HG03060 (cell line): ENCODE results near the gene UGT1A6.
"Not testable (repeated sequence)": the region's sequence is repeated elsewhere in the genome, so short reads cannot be mapped to it uniquely, and the experiment has no call there.

Experiments
- ATAC-seq: cut with Tn5 transposase; IDR thresholded peaks from one replicate; pipeline ENCODE4 v1.9.1; 2021; ENCODE audit warnings: low read depth, moderate number of reproducible peaks; ENCODE audit not compliant: unreplicated experiment

UGT1A6 gene

DNA sequence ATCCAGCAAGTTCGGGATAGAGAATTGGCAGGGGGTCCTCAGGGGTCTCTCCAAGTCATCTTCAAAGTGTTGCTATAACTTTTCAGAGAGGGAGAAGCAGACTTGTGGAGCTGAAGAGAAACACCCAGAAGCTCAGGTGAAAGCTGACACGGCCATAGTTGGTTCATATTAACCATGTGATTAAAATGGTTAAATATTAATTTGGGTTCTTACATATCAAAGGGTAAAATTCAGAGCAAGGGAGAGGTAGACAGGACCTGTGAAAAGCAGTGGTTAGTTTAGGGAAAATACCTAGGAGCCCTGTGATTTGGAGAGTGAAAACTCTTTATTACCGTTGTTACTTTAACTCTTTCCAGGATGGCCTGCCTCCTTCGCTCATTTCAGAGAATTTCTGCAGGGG lies at the start of gene UGT1A6:
TSS of gene UGT1A6 (plus strand) at position 243 of the 400 bp plus-strand sequence. CDS start at position 358, 115 bp downstream.
- no peak for ATAC-seq

DNA sequence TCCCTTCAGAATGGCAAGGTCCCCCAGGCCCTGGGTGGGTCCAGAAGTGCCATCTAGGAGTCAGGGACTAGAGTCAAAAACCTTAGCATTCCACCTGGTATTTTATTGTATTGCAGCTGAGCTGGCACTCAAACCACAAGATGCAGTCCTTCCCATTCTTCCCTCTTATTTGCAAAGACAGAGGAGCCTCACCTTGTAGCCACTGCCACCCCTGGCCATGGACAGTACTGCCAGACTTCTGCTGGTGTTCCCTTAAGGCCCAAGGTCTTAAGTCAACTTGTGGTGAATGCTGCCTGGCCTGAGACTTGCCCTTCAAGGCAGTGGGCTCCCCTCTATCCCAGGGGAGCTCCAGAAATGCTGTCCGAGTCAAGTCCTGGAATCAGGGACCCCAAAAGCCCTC lies 49.6 kb upstream of the UGT1A6 start:
- no peak for ATAC-seq

DNA sequence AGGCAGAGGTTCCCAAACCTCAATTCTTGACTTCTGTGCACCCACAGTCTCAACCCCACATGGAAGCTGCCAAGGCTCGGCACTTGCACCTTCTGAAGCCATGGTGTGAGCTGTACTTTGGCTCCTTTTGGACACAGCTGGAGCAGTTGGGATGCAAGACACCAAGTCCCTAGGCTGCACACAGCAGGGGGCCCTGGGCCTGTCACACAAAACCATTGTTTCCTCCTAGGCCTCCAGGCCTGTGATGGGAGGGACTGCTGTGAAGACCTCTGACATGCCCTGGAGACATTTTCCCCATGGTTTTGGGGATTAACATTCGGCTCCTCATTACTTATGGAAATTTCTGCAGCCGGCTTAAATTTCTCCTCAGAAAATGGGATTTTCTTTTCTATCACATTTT lies 46.7 kb upstream of the UGT1A6 start:
- not testable (repeated sequence) for ATAC-seq

DNA sequence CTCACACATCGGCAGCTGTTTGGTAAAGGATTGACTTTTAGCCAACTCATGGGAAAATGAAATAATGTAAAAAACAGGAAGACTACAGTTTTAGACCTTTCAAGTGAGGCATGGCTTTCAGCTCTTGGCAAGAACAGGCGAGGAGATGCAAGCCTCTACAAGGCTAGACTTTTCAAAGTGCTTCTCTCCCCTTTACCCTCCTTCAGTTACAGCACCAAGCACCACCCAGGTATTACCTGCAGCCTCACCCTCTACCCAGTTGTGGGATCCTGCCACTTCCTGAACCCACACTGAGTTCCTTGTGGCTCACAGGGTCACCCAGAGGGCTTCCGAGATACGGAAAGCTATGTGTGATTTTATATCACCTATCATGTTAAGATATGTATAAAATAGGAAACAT lies 41.7 kb upstream of the UGT1A6 start:
- no peak for ATAC-seq

DNA sequence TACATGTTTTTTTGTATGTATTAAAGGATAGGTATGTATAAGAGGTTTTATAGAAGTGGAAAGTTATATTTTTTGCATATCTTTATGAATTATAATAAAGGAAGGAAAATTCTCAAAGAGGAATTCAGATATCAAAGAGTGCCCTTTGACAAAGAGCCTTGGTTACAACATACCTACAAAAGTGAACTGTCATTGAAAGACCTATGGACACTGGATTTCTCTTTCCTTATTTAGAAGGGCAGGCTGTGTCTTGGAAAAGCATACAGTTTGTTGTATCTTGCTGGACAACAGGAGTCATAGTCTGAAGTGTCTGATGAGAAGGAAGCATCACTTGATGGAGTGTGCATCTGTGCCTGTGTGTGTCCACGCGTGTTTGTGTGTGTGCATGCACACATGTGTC lies 41.3 kb upstream of the UGT1A6 start:
- ATAC-seq, result no peak

DNA sequence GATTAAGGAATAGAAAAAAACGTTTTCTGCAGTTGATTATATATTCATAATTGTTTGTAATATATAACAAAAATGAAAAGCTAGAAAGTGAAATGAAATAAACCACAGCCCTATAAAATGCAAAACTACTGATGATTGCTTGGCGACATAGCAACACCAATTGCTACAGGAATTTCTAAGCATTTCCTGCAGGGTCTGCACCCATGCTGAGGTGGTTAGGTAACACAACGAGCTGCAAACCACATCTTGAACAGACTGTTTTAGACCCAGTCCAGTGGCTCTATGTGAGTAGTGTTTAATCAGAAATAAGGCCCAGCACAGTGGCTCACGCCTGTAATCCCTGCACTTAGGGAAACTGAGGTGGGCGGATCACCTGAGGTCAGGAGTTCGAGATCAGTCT lies 38.2 kb upstream of the UGT1A6 start:
- no peak for ATAC-seq

DNA sequence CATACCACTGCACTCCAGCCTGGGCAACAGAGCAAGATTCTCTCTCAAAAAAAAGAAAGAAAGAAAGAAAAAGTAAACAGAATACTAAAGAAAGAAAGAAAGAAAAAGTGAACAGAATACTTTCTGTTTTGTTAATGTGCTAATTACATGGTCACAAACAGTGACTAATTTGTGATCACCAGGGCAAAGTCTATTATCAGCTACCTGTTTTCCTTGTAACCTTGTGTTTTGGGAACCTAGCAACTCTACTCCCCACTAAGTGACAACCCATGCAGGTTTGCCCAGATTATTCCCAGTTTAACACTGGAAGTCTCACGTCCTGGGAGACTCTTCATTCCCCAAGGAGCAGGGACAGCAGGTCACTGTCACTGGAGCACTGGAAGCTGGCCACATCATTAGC lies 37.6 kb upstream of the UGT1A6 start:
- no peak for ATAC-seq

DNA sequence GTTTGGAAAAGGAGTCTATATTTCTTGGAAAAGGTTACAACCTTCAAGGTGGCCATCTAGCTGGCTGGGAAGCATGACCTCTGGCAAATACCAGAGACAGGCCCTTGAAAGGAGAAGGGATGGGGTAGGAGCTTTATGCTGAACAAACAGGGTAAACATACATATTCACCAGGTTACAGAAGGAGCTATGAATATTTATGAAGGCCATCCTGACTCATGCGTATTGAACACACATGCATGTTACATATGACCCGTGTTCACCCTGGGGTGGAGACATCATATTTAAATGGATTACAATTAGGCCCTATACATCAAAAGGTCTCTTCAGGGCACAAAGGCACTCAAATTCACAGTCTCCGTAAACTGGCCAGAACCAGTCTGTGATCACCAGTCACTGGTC lies 36.7 kb upstream of the UGT1A6 start:
- not testable (repeated sequence) for ATAC-seq

DNA sequence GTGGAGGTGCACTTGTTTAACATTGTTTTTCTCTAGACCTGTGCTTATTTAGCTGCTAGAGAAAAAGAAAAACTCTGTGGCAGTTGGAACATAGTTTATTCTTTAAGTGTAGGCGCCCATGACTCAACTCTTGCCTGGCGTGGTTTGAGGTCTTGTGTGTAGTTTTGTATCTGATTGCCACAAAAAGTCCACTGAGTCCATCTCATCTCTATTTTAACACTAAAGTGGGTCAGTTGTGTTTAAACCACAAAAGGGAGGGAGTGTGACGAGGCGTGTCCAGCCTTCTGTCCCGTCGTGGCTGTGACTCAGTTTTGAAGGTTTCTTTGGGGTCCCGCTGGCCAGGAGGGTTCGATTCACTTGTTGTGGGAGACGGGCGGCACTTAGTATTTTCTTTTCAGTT lies 36.2 kb upstream of the UGT1A6 start:
- ATAC-seq, result no peak

DNA sequence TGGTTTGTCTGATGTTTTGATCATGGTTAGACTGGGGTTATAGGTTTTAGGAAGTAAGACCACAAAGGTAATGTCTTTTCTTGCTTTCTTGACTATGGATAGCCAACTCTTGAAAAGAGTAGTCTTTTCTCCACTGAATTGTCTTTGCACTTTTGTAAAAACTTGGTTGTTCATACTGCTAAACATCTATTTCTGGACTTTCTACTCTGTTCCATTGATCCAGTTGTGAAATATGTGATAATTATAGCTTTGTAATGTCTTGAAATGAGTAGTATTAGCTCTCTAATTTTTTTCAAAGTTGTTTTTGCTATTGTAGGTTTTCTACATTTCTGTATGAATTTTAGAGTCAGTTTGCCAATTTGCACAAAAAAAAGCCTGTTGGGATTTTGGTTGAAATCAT lies 34.1 kb upstream of the UGT1A6 start:
- ATAC-seq, result no peak

DNA sequence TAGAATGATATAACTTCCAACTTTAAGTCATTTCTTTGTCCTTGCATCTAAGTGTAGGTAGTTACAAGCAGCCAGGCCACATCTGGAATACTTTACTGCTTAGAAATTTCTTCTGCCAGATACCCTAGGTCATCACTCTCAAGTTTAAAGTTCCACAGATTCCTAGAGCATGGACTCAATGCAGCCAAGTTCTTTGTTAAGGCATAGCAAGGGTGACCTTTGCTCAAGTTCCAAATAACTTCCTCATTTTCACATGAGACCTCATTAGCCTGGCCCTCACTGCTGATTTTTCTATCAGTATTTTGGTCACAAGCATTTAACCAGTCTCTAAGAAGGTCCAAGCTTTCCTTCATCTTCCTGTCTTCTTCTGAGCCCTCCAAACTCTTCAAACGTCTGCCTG lies 28.8 kb upstream of the UGT1A6 start:
- no peak for ATAC-seq

DNA sequence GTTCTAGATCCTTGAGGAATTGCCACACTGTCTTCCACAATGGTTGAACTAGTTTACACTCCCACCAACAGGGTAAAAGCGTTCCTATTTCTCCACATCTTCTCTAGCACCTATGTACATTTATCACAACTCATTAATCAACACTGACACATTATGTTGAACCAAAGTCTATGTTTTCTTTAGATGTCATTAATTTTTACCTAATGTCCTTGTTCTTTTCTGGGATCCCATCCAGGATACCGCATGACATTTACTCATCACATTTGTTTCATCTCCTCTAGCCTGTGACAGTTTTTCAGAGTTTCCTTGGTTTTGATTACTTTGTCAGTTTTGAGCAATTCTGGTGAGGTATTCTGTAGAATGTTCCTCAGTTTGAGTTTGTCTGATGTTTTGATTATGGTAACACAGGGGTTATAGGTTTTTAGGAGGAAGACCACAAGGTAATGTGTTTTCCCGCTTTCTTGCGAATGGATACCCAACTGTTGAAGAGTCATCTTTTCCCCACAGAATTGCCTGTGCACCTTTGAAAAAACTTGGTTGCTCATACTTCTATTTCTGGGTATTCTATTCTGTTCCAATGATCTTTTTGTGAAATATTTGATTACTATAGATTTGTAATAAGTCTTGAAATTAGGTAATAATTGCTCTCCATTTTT lies 24.0 kb upstream of the UGT1A6 start:
- ATAC-seq, result no peak

DNA sequence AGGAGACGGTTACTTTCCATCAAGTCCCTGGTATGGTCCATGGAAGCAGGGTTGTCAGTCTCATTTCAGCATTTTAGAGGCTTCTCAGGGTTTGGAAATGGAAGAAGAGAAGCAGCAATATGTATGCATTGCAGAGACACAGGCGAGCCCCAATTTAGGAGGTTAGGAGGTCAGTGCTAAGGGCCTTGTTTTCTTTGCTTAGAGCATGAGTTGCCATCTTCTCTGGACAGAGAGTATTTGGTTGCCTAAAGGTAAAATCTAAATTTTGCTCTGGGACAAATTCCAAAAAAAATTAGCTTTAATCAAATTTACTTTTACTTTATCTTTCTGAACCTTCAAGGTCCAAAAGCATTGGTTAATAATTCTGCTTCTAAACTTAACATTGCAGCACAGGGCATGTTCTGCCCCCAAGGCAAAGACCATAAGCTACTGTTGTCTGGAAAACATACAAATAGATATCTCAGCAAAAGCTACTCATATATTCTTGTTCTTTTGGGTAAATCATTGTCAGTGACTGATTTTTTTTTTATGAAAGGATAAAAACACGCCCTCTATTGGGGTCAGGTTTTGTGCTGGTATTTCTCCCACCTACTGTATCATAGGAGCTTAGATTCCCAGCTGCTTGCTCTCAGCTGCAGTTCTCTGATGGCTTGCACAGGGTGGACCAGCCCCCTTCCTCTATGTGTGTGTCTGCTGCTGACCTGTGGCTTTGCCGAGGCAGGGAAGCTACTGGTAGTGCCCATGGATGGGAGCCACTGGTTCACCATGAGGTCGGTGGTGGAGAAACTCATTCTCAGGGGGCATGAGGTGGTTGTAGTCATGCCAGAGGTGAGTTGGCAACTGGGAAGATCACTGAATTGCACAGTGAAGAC lies 21.2 kb upstream of the UGT1A6 start, which contains the start of gene UGT1A9:
TSS of gene UGT1A9 (plus strand) at position 609 of the 872 bp plus-strand sequence. CDS start at position 646, 37 bp downstream.
- ATAC-seq, result no peak

DNA sequence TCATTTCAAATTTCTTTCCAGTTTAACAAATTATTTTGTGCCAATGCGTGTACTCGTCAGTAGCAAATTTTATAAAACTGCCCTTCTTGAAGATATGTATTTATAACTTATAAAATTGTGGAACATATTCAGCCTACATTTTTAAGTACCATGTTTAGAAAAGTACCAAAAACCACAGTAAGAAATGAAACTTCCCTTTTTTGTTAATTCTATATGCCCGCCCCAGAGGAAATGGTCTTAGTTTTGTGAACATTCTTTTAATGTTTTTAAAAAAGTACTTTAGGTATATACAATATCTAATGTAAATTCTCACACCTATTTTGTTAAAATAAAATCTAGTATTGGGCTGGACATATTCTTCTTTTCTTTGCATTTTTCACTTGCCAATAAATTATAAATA lies 19.8 kb upstream of the UGT1A6 start:
- ATAC-seq, result no peak

DNA sequence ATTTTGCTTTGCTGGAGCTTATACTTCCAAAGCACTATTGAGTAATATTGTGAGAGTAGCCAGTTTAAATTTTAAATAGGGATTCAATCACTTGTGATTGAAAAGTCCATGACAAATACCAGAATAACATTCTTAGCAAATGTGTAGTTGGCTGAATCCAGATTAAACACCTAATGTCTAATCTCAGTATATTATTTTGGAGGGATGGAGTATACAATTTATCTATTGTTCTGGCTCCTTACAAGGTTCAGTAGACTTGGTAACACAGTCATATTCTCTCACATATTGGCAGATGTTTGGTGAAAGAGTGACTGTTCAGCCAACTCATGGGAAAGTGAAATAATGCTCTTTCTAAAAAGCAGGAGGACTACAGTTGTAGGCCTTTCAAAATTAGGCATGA lies 18.8 kb upstream of the UGT1A6 start:
- ATAC-seq, result no peak

DNA sequence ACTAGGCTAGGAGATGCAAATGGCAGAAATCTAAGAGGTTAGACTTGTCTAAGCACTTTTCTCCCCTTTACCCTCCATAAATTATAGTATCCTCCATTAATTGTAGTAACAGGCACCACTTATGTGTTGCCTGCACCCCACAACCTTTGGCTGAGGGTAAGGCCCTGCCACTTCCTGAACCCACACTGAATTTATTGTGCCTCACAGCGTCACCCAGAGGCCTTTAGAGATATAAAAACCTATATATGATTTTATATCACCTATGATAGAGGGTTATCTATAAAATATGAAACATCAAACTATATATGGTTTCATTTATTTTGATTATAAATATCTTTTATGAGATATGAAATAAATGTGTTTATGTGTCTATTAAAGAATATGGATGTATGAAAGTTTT lies 18.4 kb upstream of the UGT1A6 start:
- ATAC-seq, result no peak

DNA sequence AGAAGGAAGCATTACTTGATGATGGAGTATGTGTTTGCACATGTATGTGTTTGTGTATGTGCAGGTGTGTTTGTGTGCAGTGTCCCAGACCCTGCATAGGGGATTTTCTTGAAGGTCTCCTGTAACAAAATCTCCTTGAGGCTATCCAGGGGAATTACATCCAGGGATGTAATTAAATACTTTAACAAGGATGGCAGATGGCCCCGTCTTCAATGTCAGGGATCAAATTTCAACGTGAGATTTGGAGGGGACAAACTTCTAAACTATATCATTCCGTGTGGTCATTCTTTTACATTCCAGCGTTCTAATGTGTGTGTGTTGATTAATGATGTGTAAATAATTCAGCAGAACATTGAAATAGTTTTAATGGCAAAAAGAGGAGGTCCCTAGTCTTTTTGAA lies 17.7 kb upstream of the UGT1A6 start:
- ATAC-seq, result no peak

DNA sequence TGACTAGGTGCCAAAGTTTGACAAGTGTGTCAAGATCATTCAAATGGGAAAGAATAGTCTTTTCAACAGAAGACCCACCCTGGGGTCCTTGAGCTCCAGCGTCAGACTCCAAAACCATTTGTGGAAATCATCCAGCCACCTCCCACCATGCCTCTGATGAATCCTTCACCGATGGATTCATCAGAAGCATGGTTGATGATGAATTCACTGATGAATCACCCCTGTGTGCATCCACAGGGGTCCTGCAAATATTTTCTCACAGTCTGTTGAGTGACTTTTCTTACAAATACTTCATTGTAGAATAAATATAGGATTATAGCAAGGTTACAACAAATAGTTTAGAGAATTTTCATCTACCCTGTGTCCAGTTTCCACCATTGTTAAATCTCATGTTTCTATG lies 16.6 kb upstream of the UGT1A6 start:
- no peak for ATAC-seq

DNA sequence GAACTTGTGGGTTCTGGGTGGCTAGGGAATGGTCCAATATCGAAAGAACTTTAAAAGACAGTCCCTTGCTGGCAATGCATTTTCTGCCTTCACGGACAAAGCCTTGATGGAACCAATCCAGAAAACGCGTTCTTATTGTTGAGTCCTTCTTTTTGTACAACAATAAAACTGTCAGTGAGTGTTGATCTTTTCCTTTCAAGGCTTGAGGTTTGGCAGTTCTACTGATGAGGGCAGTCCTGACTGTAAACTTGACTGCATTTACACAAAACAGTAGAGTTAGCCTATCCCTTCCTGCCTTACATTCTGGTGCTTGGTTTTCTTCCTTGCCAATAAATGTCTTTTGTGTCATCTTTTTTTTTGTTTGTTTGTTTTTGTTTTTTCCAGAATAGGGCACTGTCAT lies 13.5 kb upstream of the UGT1A6 start:
- ATAC-seq, result no peak

DNA sequence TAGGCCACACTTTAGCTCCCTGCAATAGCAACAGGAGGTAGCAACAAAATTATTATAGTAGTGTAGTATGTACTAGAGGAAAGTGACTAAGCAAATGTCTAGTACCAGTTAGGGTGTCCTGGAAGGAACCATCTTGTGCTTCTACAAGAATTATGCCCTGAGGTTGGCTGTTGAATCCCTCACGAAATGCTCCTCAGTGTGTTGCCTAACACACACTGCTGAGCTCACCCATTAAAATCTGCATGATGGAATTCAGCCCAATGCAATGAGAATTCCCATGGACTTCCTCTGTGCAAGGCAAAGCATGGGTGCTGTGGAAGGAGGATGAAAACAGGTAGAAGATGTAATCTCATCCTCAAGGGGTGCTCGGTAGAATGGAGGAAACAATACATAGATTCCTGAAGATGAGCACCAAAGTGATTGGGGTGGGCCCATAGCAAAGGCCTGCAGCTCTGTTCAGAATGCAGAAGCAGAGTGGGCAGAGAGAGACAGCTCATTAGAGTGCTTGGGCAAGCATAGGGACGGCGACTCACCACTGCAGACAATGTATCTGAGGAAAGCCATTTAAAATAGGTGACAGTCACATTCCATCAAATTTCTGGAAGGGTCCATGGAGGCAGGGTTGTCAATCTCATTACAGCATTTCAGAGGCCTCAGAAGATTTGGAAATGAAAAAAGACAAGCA lies 12.2 kb upstream of the UGT1A6 start:
- no peak for ATAC-seq

DNA sequence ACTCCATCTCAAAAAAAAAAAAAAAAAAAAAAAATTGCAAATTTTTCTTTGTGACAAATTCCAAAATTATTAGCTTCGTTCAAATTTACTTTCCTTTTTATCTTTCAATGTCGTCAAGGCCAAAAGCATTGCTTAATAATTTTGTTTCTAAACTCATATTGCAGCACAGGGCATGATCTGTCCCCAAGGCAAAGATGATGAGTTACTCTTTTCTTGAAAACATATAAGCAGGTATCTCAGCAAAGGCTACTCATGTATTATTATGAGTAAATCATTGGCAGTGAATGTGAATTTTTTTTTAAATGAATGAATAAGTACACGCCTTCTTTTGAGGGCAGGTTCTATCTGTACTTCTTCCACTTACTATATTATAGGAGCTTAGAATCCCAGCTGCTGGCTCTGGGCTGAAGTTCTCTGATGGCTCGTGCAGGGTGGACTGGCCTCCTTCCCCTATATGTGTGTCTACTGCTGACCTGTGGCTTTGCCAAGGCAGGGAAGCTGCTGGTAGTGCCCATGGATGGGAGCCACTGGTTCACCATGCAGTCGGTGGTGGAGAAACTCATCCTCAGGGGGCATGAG lies 11.1 kb upstream of the UGT1A6 start, which contains the start of gene UGT1A7:
TSS of gene UGT1A7 (plus strand) at position 381 of the 579 bp plus-strand sequence. CDS start at position 418, 37 bp downstream.
- ATAC-seq, result no peak
